ENCODE data around the gene HPS5. TPM values are rescaled to one million over a fixed set of nuclear protein-coding genes. Genes with fewer than 3 reads are reported as not detected.

The HPS5 gene, protein sequence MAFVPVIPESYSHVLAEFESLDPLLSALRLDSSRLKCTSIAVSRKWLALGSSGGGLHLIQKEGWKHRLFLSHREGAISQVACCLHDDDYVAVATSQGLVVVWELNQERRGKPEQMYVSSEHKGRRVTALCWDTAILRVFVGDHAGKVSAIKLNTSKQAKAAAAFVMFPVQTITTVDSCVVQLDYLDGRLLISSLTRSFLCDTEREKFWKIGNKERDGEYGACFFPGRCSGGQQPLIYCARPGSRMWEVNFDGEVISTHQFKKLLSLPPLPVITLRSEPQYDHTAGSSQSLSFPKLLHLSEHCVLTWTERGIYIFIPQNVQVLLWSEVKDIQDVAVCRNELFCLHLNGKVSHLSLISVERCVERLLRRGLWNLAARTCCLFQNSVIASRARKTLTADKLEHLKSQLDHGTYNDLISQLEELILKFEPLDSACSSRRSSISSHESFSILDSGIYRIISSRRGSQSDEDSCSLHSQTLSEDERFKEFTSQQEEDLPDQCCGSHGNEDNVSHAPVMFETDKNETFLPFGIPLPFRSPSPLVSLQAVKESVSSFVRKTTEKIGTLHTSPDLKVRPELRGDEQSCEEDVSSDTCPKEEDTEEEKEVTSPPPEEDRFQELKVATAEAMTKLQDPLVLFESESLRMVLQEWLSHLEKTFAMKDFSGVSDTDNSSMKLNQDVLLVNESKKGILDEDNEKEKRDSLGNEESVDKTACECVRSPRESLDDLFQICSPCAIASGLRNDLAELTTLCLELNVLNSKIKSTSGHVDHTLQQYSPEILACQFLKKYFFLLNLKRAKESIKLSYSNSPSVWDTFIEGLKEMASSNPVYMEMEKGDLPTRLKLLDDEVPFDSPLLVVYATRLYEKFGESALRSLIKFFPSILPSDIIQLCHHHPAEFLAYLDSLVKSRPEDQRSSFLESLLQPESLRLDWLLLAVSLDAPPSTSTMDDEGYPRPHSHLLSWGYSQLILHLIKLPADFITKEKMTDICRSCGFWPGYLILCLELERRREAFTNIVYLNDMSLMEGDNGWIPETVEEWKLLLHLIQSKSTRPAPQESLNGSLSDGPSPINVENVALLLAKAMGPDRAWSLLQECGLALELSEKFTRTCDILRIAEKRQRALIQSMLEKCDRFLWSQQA
- 49.0 and 59.8 TPM in 2 replicates for total RNA-seq

DNA sequence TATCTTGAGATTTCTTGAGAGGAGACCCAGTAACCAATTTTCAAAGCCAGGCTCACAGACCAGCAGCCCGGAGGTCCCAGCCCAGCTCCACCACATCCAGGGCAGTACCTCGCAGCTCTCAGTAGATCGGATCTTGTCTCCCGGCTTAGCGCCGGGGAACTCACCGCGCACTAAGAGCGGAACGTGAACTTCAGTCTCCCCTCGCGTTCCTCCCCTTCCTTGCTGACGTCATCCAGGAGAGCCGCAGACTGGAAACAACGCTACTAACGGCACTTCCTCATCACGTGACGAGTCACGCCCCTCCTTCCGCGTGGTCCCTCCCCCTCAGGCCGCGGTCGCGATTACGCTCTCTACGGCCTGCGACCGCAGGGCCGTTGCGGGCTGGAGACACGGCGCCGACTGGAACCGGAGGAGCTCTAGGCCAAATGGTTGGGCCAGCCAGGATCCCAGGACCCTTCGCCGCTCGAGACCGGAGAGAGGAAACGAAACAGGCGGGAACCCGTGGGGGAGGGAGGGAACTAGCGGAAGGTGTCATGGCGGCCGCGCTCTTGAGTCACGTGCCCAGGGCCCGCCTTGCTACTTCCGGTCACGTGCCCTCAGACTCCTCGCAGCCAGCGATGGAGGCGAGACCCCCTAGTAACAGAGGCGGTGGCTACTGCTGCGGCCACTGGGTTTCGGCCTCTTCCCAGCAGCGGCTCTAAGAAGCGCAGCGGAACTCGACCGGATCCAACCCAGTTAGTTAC is at the start of gene HPS5, which contains the start of gene GTF2H1:
TSS of gene HPS5 (minus strand) at position 172 of the 743 bp plus-strand sequence. CDS start 4,282 bp downstream, outside the sequence.
TSS of gene GTF2H1 (plus strand) at position 599 of the 743 bp plus-strand sequence. CDS start 10,508 bp downstream, outside the sequence.

DNA sequence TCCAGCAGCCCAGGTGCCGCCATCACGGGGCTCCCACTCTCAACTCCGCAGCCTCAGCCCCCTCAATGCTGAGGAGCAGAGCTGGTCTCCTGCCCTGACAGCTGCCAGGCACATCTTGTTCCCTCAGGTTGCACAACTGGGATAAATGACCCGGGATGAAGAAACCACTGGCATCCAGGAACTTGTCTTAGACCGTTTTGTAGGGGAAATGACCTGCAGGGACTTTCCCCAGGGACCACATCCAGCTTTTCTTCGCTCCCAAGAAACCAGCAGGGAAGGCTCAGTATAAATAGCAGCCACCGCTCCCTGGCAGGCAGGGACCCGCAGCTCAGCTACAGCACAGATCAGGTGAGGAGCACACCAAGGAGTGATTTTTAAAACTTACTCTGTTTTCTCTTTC is 56.0 kb downstream of the HPS5 start, which contains the start of gene SAA1:
TSS of gene SAA1 (plus strand) at position 316 of the 400 bp plus-strand sequence. CDS start 624 bp downstream, outside the sequence.

DNA sequence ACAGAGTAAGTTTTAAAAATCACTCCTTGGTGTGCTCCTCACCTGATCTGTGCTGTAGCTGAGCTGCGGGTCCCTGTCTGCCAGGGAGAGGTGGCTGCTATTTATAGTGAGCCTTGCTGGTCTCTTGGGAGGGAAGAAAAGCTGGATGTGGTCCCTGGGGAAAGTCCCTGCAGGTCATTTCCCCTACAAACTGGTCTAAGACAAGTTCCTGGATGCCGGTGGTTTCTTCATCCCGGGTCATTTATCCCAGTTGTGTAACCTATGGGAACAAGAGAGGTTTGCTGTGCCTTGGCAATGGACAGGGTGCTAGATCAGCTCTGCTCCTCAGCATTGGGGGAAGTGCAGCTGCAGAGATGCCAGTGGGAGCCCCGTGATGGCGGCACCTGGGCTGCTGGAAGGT is 73.4 kb downstream of the HPS5 start, which contains the start of gene SAA2:
TSS of gene SAA2 (minus strand) at position 108 of the 400 bp plus-strand sequence. CDS start 657 bp downstream, outside the sequence.

DNA sequence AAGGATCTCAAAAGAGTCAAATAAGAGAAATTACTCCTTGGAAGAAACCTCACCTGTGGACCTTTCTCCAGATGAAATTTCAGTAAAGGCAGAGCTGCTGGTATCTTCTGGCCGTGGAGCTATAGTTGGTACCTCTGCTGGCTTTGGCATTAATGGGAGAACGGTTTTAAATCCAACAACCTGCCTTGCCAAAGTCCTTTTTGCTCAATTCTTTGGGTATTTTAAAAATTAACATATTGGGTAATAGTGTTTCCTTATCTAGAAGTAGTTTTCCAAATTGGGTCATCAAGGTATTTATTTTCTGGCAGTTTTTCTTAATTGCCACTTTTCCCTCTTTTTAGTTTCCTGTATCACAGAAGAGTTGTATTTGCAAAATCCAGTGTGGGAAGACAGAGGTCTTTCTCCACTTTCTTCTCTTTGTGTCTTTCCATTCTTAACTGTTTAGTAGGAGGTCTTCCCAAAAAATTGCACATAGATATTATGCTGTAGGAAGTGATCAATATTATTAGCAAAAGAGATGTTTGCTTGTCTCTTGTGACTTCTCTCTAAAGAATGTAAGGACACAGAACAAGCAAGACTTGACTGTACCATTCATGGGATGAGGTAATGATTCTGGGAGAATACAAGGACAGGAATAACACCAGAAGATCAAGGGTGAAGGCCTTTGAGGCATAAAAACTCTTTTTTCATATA is 85.1 kb downstream of the HPS5 start, which contains the start of gene SAA4:
TSS of gene SAA4 (minus strand) at position 139 of the 693 bp plus-strand sequence. CDS start 876 bp downstream, outside the sequence.

Other genes with a start within 250 kb of the HPS5 start
- gene SAAL1, start 216.1 kb downstream of the HPS5 start, total RNA-seq = 13.0 and 15.3 TPM in 2 replicates
- gene MRGPRX3, start 189.6 kb downstream of the HPS5 start, total RNA-seq = 2.4 TPM in 1 of 2 replicates, not detected in the other
- not detected in 2 replicates for gene MRGPRX4, start 149.3 kb downstream of the HPS5 start, total RNA-seq
- gene SAA4, start 85.3 kb downstream of the HPS5 start, total RNA-seq = 1.9 TPM in 1 of 2 replicates, not detected in the other
- 2.1 and 54.2 TPM in 2 replicates for gene SAA2, start 73.5 kb downstream of the HPS5 start, total RNA-seq
- gene SAA1, start 55.9 kb downstream of the HPS5 start, total RNA-seq = 3.2 and 53.7 TPM in 2 replicates
- 80.2 and 89.1 TPM in 2 replicates for gene GTF2H1, start 427 bp upstream of the HPS5 start, total RNA-seq
- gene LDHA, start 72.4 kb upstream of the HPS5 start, total RNA-seq = 1,031 and 1,474 TPM in 2 replicates
- gene LDHC, start 90.2 kb upstream of the HPS5 start, total RNA-seq = 0.43 and 0.48 TPM in 2 replicates
- gene LDHAL6A, start 133.7 kb upstream of the HPS5 start, total RNA-seq = not detected in 2 replicates
- 54.5 and 59.7 TPM in 2 replicates for gene TSG101, start 204.8 kb upstream of the HPS5 start, total RNA-seq